Measurements from ENCODE around the gene MAN1A1. TPM values are rescaled to one million over a fixed set of nuclear protein-coding genes. Genes with fewer than 3 reads are reported as not detected.

MAN1A1 gene
- total and polyA plus RNA-seq, 2 of the 4 experiments (the other 2 are of a cell fraction): 5.9 to 6.4 TPM

- Histone ChIP-seq H3K27ac (ENCODE audit: insufficient read depth, low read length) (no peak overlapping the region), H2BK20ac (ENCODE audit: low read depth, low read length) (no peak overlapping the region), H2BK120ac (ENCODE audit: low read depth, low read length) (no peak overlapping the region), H4K8ac (ENCODE audit: low read depth in 2 of 2, low read length in 2 of 2) (no peak overlapping the region), H3K4me2 (ENCODE audit: low read depth, low read length) (no peak overlapping the region), H3K79me1 (ENCODE audit: low read depth in 1 of 2, low read length in 2 of 2) (no peaks in the 10 kb centered on the region), H3K9me1 (ENCODE audit: insufficient read depth, low read length) (no peaks in the 10 kb centered on the region), H3K23ac (ENCODE audit: low read depth, low read length) (no peak overlapping the region), H3K4me3 (ENCODE audit: insufficient read depth, low read depth, low read length) (no peak overlapping the region), H3K27me3 (ENCODE audit: control insufficient read depth, insufficient read depth, low read length) (no peaks in the 10 kb centered on the region), H3K9ac (ENCODE audit: low read depth, low read length) (no peak overlapping the region), H2BK5ac (ENCODE audit: low read depth, low read length, poor library complexity, severe bottlenecking) (no peak overlapping the region), H4K5ac (ENCODE audit: low read depth, low read length) (no peak overlapping the region), H2BK15ac (ENCODE audit: low read depth, low read length) (no peak overlapping the region), H3K4ac (ENCODE audit: low read depth, low read length) (no peak overlapping the region), H2AFZ (replicated peaks; ENCODE audit: low read length, poor library complexity) (no peak overlapping the region), H3K18ac (ENCODE audit: low read depth, low read length) (no peak overlapping the region), H4K91ac (ENCODE audit: insufficient read depth, low read depth, low read length) (no peak overlapping the region), H4K20me1 (ENCODE audit: insufficient read depth, low read length) (no peaks in the 10 kb centered on the region), H3K4me1 (ENCODE audit: control insufficient read depth, insufficient read depth, low read length) (no peaks in the 10 kb centered on the region), H3K56ac (ENCODE audit: extremely low read depth, insufficient read depth, low read length) (no peak overlapping the region), H3K36me3 (ENCODE audit: control insufficient read depth, insufficient read depth, low read length) (0 out of 2 replicates have a peak, but pooled peaks cover 1% of the 10 kb centered on the region), H3K9me3 (ENCODE audit: control insufficient read depth, insufficient read depth, low read length) (peaks cover 4% of the 10 kb centered on the region; the same call in 1 of the 2 replicates), H2AK5ac (ENCODE audit: low read depth, low read length) (no peak overlapping the region), H3K14ac (replicated peaks; ENCODE audit: low read depth, low read length) (no peak overlapping the region), H2AK9ac (replicated peaks; ENCODE audit: low read depth, low read length, poor library complexity) (no peak overlapping the region)
- intact Hi-C loops (cut with micrococcal nuclease) (no loop called here), in situ Hi-C loops (cut with MboI; ENCODE audit: low sequenced_read_pairs) (no loop called here), dilution Hi-C loops (cut with HindIII; ENCODE audit: low sequenced_read_pairs, unreplicated experiment) (no loop called here)
- no TSS peak for BruUV-seq (replicated peaks)
- DNase-seq (no peak), ATAC-seq (ENCODE audit: low read depth) (no peak)
- POLR2A ChIA-PET (ENCODE audit: unreplicated experiment): no interaction called here
- CTCF ChIA-PET: no interaction called here
- 92% methylated on average over 2 of the region's 8 CpGs; no CpG with 5 or more reads in 1 of the 2 experiments for WGBS, 2 experiments (ENCODE audit: extremely low coverage in 2 of 2, insufficient read length in 1 of 2)
- no peak for TF ChIP-seq POLR2A (IDR thresholded peaks at IDR 0.05; ENCODE audit: low read depth, low read length)
- TF ChIP-seq CEBPB (IDR thresholded peaks at IDR 0.05; ENCODE audit: low read depth, low read length): no peak
- no peak for TF ChIP-seq RCOR1 (IDR thresholded peaks at IDR 0.05; ENCODE audit: insufficient replicate concordance, low read length)
- TF ChIP-seq ELK1 (IDR thresholded peaks at IDR 0.05; ENCODE audit: borderline replicate concordance, low read depth, low read length): no peak
- no peak for TF ChIP-seq BHLHE40 (IDR thresholded peaks at IDR 0.05; ENCODE audit: low read depth, low read length)
- TF ChIP-seq CHD1 (IDR thresholded peaks at IDR 0.05; ENCODE audit: low read depth, low read length): no peak
- TF ChIP-seq RAD21 (IDR thresholded peaks at IDR 0.05; ENCODE audit: low read length): no peak
- no peak for TF ChIP-seq NFE2L2 (IDR thresholded peaks at IDR 0.05; ENCODE audit: low read depth, low read length)
- no peak for TF ChIP-seq MXI1 (IDR thresholded peaks at IDR 0.05; ENCODE audit: borderline replicate concordance, low read depth, low read length)
- TF ChIP-seq SMC3 (IDR thresholded peaks at IDR 0.05; ENCODE audit: low read depth, low read length): no peak
- TF ChIP-seq FOS (IDR thresholded peaks at IDR 0.05; ENCODE audit: low read depth, low read length): no peak
- TF ChIP-seq USF2 (IDR thresholded peaks at IDR 0.05; ENCODE audit: low read depth, low read length): no peak
- TF ChIP-seq CTCF (conservative IDR thresholded peaks at IDR 0.05; ENCODE audit: low read depth, low read length): no peak
- TF ChIP-seq RFX5 (IDR thresholded peaks at IDR 0.05; ENCODE audit: low read depth, low read length): no peak
- no peak for TF ChIP-seq MAZ (IDR thresholded peaks at IDR 0.05; ENCODE audit: borderline replicate concordance, low read depth, low read length)
Measured at GRCh38 chr6:119269266-119270103, 80.1 kb downstream of the MAN1A1 start.
